GM12872 (cell line): ENCODE results near the gene ZNF317.

Experiments used
- CTCF ChIP-seq: IDR thresholded peaks from 3 replicates; pipeline ENCODE4 v1.5.1; 2011; ENCODE audit warnings: low read depth, mild to moderate bottlenecking, low read length, moderate library complexity; ENCODE audit not compliant: insufficient read depth

ZNF317 gene

GRCh38 chr19:9140159-9140874 lies at the start of gene ZNF317:
Gene ZNF317, plus strand, starts transcription at chr19:9140397. Its CDS starts 15,620 bp downstream, at chr19:9156017.
- no peak for TF ChIP-seq CTCF

- no peak for TF ChIP-seq CTCF
Observed at GRCh38 chr19:9107375-9107774, 32.8 kb upstream of the ZNF317 start, which contains the start of gene OR7G2. Gene OR7G2, minus strand, starts transcription at chr19:9107475. Its CDS starts 4,232 bp downstream, at chr19:9103243.

GRCh38 chr19:9109959-9110358 lies 30.2 kb upstream of the ZNF317 start:
- TF ChIP-seq CTCF: no peak

GRCh38 chr19:9115307-9115813 lies 24.8 kb upstream of the ZNF317 start, which contains the start of gene OR7G1:
Gene OR7G1, minus strand, starts transcription at chr19:9115763. Its CDS starts 0 bp downstream, at chr19:9115763.
- no peak for TF ChIP-seq CTCF

- TF ChIP-seq CTCF: no peak
Observed at GRCh38 chr19:9116547-9116946, 23.6 kb upstream of the ZNF317 start.

- TF ChIP-seq CTCF: no peak
Observed at GRCh38 chr19:9126900-9127405, 13.2 kb upstream of the ZNF317 start, which contains the start of gene OR7G3. Gene OR7G3, minus strand, starts transcription at chr19:9126950. Its CDS starts 0 bp downstream, at chr19:9126950.

GRCh38 chr19:9128171-9128570 lies 12.0 kb upstream of the ZNF317 start:
- no peak for TF ChIP-seq CTCF
